ENCODE data around the gene TEX38.

TEX38 gene

GRCh38 chr1:46721204-46721603 lies 49.5 kb downstream of the TEX38 start:
- peaks cover 28% of the 10 kb centered on the region for H3K79me2 ChIP-seq (ENCODE audit: insufficient read depth, low read length)
- peaks cover 35% of the 10 kb centered on the region for H3K4me1 ChIP-seq (ENCODE audit: insufficient read depth, low read length, poor library complexity, severe bottlenecking)
- no peaks in the 10 kb centered on the region for H3F3A ChIP-seq (ENCODE audit: low read depth)
- H2AFZ ChIP-seq (ENCODE audit: low read length): no peak overlapping the region
- no peak overlapping the region for H3K9ac ChIP-seq (ENCODE audit: low read depth, low read length, poor library complexity, severe bottlenecking)
- H3K9me2 ChIP-seq (replicated peaks; ENCODE audit: low read depth, low read length): no peaks in the 10 kb centered on the region
- H3K4me3 ChIP-seq (ENCODE audit: low read length, poor library complexity, severe bottlenecking): no peak overlapping the region
- H3K9me3 ChIP-seq (ENCODE audit: insufficient read depth, low read depth, low read length): no peaks in the 10 kb centered on the region
- no peaks in the 10 kb centered on the region for H3K27me3 ChIP-seq (ENCODE audit: insufficient read depth, low read length, poor library complexity, severe bottlenecking)
- TF ChIP-seq CTCF (conservative IDR thresholded peaks at IDR 0.05; ENCODE audit: low read length) (no peak), EZH2phosphoT487 (IDR thresholded peaks at IDR 0.05; ENCODE audit: borderline replicate concordance) (no peak)
- H4K20me1 ChIP-seq (ENCODE audit: insufficient read depth, low read length, poor library complexity, severe bottlenecking): peaks cover 25% of the 10 kb centered on the region
- H3K4me2 ChIP-seq (ENCODE audit: low read depth, low read length, poor library complexity, severe bottlenecking): no peak overlapping the region
- no peaks in the 10 kb centered on the region for H3K36me3 ChIP-seq (ENCODE audit: insufficient read depth, low read length)

- Histone ChIP-seq H3K4me3 (ENCODE audit: low read length, poor library complexity, severe bottlenecking) (no peak overlapping the region), H3K9ac (ENCODE audit: low read depth, low read length, poor library complexity, severe bottlenecking) (no peak overlapping the region), H4K20me1 (ENCODE audit: insufficient read depth, low read length, poor library complexity, severe bottlenecking) (peaks cover 20% of the 10 kb centered on the region), H3K4me1 (ENCODE audit: insufficient read depth, low read length, poor library complexity, severe bottlenecking) (peaks cover 30% of the 10 kb centered on the region), H3K79me2 (ENCODE audit: insufficient read depth, low read length) (peaks cover 22% of the 10 kb centered on the region), H3K4me2 (ENCODE audit: low read depth, low read length, poor library complexity, severe bottlenecking) (no peak overlapping the region), H3K9me2 (replicated peaks; ENCODE audit: low read depth, low read length) (no peaks in the 10 kb centered on the region), H3K36me3 (ENCODE audit: insufficient read depth, low read length) (no peaks in the 10 kb centered on the region), H2AFZ (ENCODE audit: low read length) (no peak overlapping the region), H3K9me3 (ENCODE audit: insufficient read depth, low read depth, low read length) (no peaks in the 10 kb centered on the region), H3F3A (ENCODE audit: low read depth) (no peaks in the 10 kb centered on the region), H3K27me3 (ENCODE audit: insufficient read depth, low read length, poor library complexity, severe bottlenecking) (no peaks in the 10 kb centered on the region)
- TF ChIP-seq EZH2phosphoT487 (IDR thresholded peaks at IDR 0.05; ENCODE audit: borderline replicate concordance) (no peak), CTCF (conservative IDR thresholded peaks at IDR 0.05; ENCODE audit: low read length) (no peak)
Observed at GRCh38 chr1:46721686-46722205, 50.1 kb downstream of the TEX38 start.

Measured in Loucy (cell line).